Sigmoid colon (tissue), 3 donors: ENCODE data around the gene SYNJ1.

Experiments used
- CTCF ChIP-seq, 4 experiments: fragments of 450-650 bp in 3 of 4; fragments of 200-600 bp in 1 of 4; IDR thresholded peaks; one replicate each; pipeline ENCODE4 v1.5.1; 2016 to 2019; ENCODE audit warnings: antibody characterized with exemption in 4 of 4, mild to moderate bottlenecking in 3 of 4, moderate library complexity in 2 of 4
- POLR2A ChIP-seq, 2 donors: fragments of 450-650 bp; IDR thresholded peaks; one replicate each; pipeline ENCODE4 v1.6.1; 2016; ENCODE audit warnings: antibody characterized with exemption in 2 of 2, mild to moderate bottlenecking in 2 of 2, moderate library complexity in 2 of 2

GRCh38 chr21:32648165-32648564, 79.6 kb downstream of the SYNJ1 start:
- TF ChIP-seq CTCF (IDR thresholded peaks at IDR 0.05) (no peak), POLR2A (IDR thresholded peaks at IDR 0.05) (no peak)
